HL-60/S4 treated with phorbol 12-myristate 13-acetate at 8.2 ng/mL for 4 days and 3 days (cell line): ENCODE results near the gene CASK.

Experiments used
- in situ Hi-C: fragments of 300-500 bp; cut with MboI; formaldehyde crosslinking; loops from 2 replicates; pipeline ENCODE4 v1.15.0; 2022; ENCODE audit warnings: low sequenced_read_pairs

Gene CASK, protein sequence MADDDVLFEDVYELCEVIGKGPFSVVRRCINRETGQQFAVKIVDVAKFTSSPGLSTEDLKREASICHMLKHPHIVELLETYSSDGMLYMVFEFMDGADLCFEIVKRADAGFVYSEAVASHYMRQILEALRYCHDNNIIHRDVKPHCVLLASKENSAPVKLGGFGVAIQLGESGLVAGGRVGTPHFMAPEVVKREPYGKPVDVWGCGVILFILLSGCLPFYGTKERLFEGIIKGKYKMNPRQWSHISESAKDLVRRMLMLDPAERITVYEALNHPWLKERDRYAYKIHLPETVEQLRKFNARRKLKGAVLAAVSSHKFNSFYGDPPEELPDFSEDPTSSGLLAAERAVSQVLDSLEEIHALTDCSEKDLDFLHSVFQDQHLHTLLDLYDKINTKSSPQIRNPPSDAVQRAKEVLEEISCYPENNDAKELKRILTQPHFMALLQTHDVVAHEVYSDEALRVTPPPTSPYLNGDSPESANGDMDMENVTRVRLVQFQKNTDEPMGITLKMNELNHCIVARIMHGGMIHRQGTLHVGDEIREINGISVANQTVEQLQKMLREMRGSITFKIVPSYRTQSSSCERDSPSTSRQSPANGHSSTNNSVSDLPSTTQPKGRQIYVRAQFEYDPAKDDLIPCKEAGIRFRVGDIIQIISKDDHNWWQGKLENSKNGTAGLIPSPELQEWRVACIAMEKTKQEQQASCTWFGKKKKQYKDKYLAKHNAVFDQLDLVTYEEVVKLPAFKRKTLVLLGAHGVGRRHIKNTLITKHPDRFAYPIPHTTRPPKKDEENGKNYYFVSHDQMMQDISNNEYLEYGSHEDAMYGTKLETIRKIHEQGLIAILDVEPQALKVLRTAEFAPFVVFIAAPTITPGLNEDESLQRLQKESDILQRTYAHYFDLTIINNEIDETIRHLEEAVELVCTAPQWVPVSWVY

GRCh38 chrX:41923211-41923977, at the start of gene CASK:
Gene CASK, minus strand, starts transcription at chrX:41923554. Its CDS starts 566 bp downstream, at chrX:41922988.
- in situ Hi-C loops = no loop called here

DNA sequence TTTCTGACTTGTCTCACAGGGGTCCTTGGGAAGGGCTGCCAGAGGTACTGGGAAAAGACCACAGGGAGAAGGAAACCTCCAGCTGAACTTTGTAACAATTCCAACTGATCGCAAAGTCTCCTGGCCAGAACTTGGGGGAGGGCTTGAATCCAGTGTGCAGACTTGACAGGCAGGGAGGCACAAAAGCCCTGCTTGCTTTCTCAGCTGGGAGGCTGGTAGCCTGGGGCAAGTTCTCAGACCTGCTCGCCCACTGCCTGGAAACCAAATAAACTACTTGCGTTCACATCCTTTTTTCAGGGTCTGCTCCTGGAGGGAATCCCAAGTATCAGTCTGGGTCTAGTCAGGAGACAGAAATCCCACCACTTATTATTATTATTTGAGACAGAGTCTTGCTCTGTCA, 48.0 kb upstream of the CASK start:
- in situ Hi-C loops = no loop called here

DNA sequence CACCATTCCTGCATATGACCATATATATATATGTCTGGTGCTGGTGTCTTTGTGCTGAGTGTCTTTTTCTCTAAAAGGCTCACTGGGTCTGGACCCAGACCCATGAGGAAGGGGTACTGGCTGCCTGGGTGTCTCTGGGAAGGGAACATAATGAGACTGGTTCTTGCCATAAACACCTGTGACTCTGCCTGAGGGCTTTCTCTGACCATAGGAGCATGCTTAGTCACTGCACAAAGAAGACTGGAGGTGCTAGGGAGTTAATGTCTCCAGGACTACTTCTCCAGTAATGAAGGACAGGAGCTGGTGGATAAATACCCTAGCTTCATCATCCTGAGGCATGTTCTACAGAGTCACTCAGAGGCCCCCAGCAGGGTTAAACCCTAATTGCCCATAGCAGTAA, 47.1 kb upstream of the CASK start:
- in situ Hi-C loops = no loop called here

DNA sequence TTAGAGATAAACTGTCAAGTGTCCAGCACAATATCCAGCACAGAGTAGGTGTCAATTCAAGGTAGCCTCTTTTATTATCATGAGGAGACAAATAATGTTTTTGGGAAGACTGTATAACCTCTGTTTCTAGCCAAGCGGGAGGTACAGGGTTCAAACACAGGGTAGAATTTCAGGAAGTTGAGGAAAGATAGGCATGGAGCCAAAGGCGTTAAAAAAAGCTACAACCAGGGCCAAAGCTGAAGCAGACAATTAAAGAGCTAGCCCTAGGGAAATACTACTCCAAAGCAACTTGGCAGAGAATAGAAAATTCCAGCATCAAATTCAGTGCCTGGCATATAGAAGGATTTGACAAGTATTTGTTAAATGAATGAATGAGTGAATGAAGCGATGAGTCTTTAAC, 40.0 kb upstream of the CASK start:
- in situ Hi-C loops = no loop called here

GRCh38 chrX:41960142-41960541, 36.8 kb upstream of the CASK start:
- in situ Hi-C loops = no loop called here

DNA sequence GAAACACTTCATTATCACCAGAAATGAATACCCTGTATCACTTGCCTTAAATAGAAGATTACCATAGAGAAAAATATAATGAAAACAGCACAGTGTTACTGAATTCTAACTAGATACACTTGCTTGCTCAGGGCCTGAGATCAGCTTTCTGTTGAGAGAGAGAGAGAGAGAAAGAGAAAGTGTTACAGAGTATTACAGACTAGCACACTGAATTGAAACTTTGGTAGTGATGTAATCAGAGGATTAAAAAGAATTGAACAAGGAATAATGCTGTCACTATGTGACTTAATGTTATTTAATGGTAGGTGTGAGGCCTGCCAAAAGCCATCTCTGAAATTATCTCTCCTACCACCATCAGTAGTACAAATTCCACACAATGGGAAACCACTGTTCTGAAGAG, 35.5 kb upstream of the CASK start:
- in situ Hi-C loops = no loop called here

DNA sequence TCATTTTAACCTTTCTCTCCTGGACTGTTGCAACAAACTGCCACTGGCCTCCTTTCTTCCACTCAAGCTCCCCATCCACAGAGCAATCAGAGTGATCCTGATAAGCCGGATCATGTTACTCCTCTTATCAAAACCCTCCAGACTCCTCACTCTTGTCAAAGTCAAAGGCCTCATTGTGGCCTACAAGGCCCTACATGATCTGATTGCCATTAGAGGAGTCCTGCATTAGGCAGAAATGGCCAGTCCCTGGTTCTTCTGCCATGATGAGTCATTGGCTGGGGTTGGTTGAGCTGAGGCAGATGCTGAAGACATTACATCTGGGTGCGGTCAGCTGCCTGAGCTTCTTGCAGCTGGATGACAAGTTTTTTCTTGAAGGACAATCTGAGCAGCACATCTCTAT, 32.7 kb upstream of the CASK start:
- in situ Hi-C loops = no loop called here

DNA sequence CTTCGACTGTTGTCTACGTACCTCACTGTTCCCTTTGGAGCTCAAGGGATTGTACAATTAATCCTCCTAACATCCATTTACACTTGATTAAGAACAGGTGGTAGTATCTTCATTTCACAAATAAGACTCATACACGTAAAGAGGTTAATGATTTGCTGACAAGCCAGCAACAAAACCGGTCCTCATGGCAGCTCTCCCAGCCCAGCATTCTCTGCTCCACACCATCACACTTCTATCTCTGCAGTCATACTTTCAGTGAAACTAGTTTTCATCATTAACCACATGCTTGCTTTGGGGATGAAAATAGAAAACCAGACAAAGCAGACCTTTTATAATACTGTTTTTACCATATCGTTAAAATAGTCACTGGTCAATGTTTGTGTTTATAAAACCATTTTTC, 28.7 kb upstream of the CASK start:
- in situ Hi-C loops = no loop called here

- in situ Hi-C loops = no loop called here
These were observed 23.7 kb upstream of the CASK start for GRCh38 chrX:41946989-41947612.

- in situ Hi-C loops = no loop called here
These were observed 22.9 kb upstream of the CASK start for GRCh38 chrX:41946235-41946634.

DNA sequence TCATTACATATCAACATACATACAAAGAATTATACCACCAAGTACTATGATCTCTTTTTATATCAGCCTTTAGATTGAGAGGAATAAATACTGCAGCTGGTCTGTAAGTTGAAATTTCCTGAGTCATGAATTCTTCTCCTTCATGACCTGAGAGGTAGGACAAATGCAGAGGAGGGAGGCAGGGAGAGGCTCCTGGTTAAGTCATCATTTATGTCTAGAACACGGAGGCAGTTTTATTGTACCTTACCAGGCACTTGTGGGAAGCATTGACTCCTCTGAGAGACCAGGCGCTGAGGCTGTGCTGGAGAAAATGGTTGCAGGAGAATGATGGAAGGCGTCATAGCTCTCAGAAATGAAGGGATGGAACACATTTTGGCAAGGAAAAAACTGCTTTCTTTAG, 12.5 kb upstream of the CASK start:
- in situ Hi-C loops = no loop called here

DNA sequence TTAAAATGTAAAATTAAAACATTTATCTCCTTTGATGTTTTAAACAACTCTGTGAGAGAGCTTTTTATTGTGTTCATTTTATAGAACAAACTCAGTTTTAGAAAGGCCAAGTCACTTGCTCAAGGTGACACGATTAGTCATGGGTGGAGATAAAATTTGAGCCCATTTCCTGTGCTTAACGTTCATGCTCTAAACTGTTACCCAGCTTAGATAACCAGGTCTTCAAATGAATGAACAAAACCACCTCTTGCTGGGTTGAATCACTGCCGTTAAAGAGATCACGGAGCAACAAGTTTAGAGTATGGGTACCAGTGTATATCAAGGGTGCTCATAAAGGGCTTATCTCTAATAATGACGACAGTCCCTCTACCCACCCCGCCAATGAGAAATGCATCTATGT, 10.2 kb upstream of the CASK start:
- in situ Hi-C loops = no loop called here

DNA sequence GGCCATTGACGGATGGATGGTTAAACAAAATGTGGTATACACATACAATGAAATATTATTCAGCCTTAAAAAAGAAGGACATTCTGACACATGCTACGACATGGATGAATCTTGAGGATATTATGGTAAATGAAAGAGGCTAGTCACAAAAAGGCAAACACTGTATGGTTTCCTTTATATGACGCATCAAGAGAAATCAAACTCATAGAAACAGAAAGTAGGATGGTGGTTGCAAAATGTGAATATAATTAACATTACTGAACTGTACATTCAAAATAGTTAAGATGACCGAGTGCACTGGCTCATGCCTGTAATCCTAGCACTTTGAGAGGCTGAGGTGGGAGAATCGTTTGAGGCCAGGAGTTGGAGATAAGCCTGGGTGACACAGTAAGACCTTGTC, 9.5 kb upstream of the CASK start:
- in situ Hi-C loops = no loop called here

- in situ Hi-C loops = no loop called here
These were observed 8.2 kb upstream of the CASK start for GRCh38 chrX:41931591-41931990.

- in situ Hi-C loops = no loop called here
These were observed 777 bp upstream of the CASK start for GRCh38 chrX:41923978-41924683.

DNA sequence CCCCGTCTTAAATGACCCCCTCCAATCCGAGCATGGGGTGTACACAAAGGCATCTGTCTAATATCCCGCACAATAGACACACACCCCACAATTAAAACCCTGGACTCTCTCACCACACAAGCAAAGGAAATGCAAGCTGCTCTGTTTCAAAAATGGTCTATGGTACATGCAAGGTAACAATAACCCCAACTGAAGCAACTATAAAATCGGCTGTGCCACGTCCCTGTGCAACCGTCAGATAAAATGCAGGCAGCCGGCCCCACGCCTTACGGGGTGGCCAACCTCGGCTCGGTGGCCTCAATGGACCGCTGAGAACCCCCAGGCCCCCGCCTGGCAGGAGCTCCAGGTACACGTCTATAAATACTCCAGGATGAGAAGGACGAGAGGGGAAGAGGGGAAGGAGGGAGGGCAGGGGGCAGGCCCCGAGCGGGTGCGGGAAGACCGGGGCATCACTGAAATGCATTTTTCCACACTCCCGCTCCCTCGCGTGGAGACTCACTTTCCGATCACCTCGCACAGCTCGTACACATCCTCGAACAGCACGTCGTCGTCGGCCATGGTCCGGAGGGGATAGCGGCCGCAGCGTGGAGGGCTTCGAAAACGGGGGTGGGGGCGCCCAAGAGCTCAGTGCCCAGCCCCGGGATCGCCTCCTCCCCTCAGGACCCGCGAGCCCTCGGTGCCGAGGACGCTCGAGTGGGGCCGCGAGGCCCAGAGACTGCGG, 763 bp downstream of the CASK start:
- in situ Hi-C loops = no loop called here

DNA sequence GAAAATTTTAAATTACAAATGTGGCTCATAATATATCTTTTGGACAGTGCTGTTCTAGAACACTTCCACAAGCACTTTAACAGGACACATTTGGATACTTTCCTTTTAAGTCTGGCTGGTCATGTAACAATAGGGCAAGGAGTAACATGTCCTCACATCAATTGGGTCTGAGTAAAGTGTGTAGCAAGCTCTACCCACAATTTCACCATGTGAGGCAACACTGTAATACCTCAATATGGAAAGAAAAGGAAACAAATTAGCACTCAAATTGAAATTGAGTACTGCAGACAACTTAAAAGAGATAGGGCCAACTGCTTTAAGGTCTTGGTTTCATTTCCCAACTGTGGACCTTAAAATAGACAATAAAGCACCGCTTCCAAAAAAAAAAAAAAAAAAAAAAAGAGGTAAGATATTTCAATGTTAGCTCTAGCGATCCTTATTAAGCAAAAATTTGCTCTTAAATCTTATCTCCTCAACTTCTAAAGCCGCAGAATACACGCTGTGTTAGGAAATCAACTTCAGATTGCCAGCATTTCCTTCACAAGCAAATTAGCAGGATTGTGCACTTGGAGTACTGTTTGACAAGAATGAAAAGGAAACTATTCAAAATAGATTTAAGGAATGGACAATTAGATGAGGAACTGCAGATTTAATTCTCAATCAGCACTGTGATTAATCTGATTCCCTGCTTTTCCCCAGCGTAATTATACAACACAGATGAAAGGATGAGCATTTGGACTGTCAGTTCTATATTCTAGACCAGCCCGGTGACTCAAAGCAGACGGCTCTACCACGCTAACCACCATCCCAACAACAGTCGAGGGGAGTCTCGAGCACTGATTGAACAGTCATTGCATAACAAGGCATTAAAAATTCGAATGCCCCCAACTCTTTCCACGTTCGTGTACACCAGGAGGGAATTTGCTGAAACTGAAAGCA, 1.6 kb downstream of the CASK start:
- in situ Hi-C loops = no loop called here

DNA sequence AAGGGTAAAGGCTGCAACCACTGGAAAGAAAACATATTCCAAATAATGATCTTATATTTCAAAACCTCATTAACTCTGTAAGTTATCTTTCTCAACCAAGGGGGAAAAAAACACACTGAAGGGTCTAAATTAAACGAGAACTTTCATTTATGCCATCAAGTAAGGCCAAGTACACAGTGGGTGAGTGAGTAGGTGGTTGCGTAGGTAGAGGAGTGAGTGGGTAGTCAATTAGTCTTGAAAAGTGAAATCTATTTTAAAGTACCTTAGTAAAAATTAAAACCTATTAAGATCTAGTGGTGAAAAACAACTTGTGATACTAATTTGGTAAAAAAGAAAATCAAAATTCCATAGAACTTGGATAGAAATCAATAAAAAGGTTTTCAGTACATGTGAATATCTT, 3.5 kb downstream of the CASK start:
- in situ Hi-C loops = no loop called here
